Stimulated activated naive CD4-positive, alpha-beta T cell treated with Interleukin-2 at 50 U/mL for 16 hours (primary cell): ENCODE results near the gene MORN5.

Experiments
- DNase-seq: peaks from one replicate; lab custom pipeline; 2025; lab: John Stamatoyannopoulos, UW

Gene MORN5

GRCh38 chr9:122143876-122144405 is 15.8 kb upstream of the MORN5 start:
- DNase-seq = no peak

GRCh38 chr9:122144836-122145591 is 14.7 kb upstream of the MORN5 start:
- no peak for DNase-seq

- no peak for DNase-seq
Measured at GRCh38 chr9:122145592-122145863, 14.2 kb upstream of the MORN5 start.

GRCh38 chr9:122151267-122151828 is 8.4 kb upstream of the MORN5 start:
- DNase-seq = no peak

GRCh38 chr9:122155796-122156195 is 3.9 kb upstream of the MORN5 start:
- DNase-seq = no peak

- DNase-seq = no peak
Measured at GRCh38 chr9:122158202-122158601, 1.5 kb upstream of the MORN5 start.

- no peak for DNase-seq
Measured at GRCh38 chr9:122159925-122160246, 178 bp downstream of the MORN5 start.

- no peak for DNase-seq
Measured at GRCh38 chr9:122162415-122162814, 2.7 kb downstream of the MORN5 start.

- DNase-seq = no peak
Measured at GRCh38 chr9:122164286-122164685, 4.6 kb downstream of the MORN5 start.

GRCh38 chr9:122168356-122168755 is 8.6 kb downstream of the MORN5 start:
- DNase-seq = no peak

GRCh38 chr9:122172131-122172530 is 12.4 kb downstream of the MORN5 start:
- no peak for DNase-seq

- no peak for DNase-seq
Measured at GRCh38 chr9:122173670-122174069, 14.0 kb downstream of the MORN5 start.

GRCh38 chr9:122176916-122177315 is 17.2 kb downstream of the MORN5 start:
- no peak for DNase-seq

- no peak for DNase-seq
Measured at GRCh38 chr9:122179054-122179689, 19.5 kb downstream of the MORN5 start.

- DNase-seq = no peak
Measured at GRCh38 chr9:122179690-122180074, 20.0 kb downstream of the MORN5 start.

GRCh38 chr9:122180633-122181032 is 20.9 kb downstream of the MORN5 start:
- no peak for DNase-seq

GRCh38 chr9:122183501-122183900 is 23.8 kb downstream of the MORN5 start:
- DNase-seq = no peak

GRCh38 chr9:122184551-122184950 is 24.8 kb downstream of the MORN5 start:
- no peak for DNase-seq

- DNase-seq = no peak
Measured at GRCh38 chr9:122186301-122186700, 26.6 kb downstream of the MORN5 start.

GRCh38 chr9:122186777-122187470 is 27.2 kb downstream of the MORN5 start:
- no peak for DNase-seq

GRCh38 chr9:122188369-122188768 is 28.7 kb downstream of the MORN5 start:
- no peak for DNase-seq

- no peak for DNase-seq
Measured at GRCh38 chr9:122190597-122191381, 31.1 kb downstream of the MORN5 start.
